H9 (cell line): ENCODE results near the gene CDX2. TPM values are rescaled to one million over a fixed set of nuclear protein-coding genes. Genes with fewer than 3 reads are reported as not detected.
"Not testable (repeated sequence)": the region's sequence is repeated elsewhere in the genome, so short reads cannot be mapped to it uniquely, and the experiment has no call there.

Experiments
- DNase-seq: peaks from one replicate; pipeline ENCODE4 v3.0.0-alpha.2; 2017
- H2AFZ ChIP-seq: one replicate; pipeline ENCODE4 v1.6.1; 2013; ENCODE audit warnings: mild to moderate bottlenecking, low read length, control low read depth, moderate library complexity
- H2AK5ac ChIP-seq: 2 replicates; pipeline ENCODE4 v1.6.1; 2013; ENCODE audit warnings: low read length, control low read depth, mixed read lengths; ENCODE audit not compliant: insufficient read length
- H2BK120ac ChIP-seq: one replicate; pipeline ENCODE4 v1.6.1; 2013; ENCODE audit warnings: low read depth, mild to moderate bottlenecking, low read length, control low read depth, inconsistent platforms; ENCODE audit not compliant: poor library complexity, severe bottlenecking
- H2BK12ac ChIP-seq: 2 replicates; pipeline ENCODE4 v1.6.1; 2013; ENCODE audit warnings: low read length, control low read depth, mixed read lengths, low read depth; ENCODE audit not compliant: insufficient read length
- H2BK15ac ChIP-seq: 2 replicates; pipeline ENCODE4 v1.6.1; 2013; ENCODE audit warnings: low read depth, low read length, control low read depth
- H2BK20ac ChIP-seq: one replicate; pipeline ENCODE4 v1.6.1; 2013; ENCODE audit warnings: low read depth, mild to moderate bottlenecking, low read length, control low read depth, inconsistent platforms; ENCODE audit not compliant: poor library complexity, severe bottlenecking
- H2BK5ac ChIP-seq: 2 replicates; pipeline ENCODE4 v1.6.1; 2013; ENCODE audit warnings: low read length, control low read depth, mixed read lengths; ENCODE audit not compliant: insufficient read length
- H3K14ac ChIP-seq: 2 replicates; pipeline ENCODE4 v1.6.1; 2013; ENCODE audit warnings: low read length, control low read depth; ENCODE audit not compliant: insufficient read depth
- H3K18ac ChIP-seq: 2 replicates; pipeline ENCODE4 v1.6.1; 2013; ENCODE audit warnings: low read depth, mild to moderate bottlenecking, mixed read lengths, low read length, control low read depth; ENCODE audit not compliant: insufficient read length
- H3K23ac ChIP-seq: 2 replicates; pipeline ENCODE4 v1.6.1; 2013; ENCODE audit warnings: low read length, control low read depth, mixed read lengths, low read depth; ENCODE audit not compliant: insufficient read length
- H3K23me2 ChIP-seq: 2 replicates; pipeline ENCODE4 v1.6.1; 2013; ENCODE audit warnings: low read depth, mild to moderate bottlenecking, mixed read lengths, low read length, control low read depth; ENCODE audit not compliant: insufficient read length, poor library complexity, severe bottlenecking
- H3K27ac ChIP-seq: 2 replicates; pipeline ENCODE4 v1.5.1; 2013; ENCODE audit warnings: low read length, control low read depth, mixed read lengths, low read depth; ENCODE audit not compliant: insufficient read length
- H3K27me3 ChIP-seq: 2 replicates; pipeline ENCODE4 v1.6.1; 2013; ENCODE audit warnings: low read length, control low read depth, inconsistent platforms; ENCODE audit not compliant: insufficient read depth
- H3K4ac ChIP-seq: 2 replicates; pipeline ENCODE4 v1.6.1; 2013; ENCODE audit warnings: low read depth, mild to moderate bottlenecking, control low read depth, inconsistent platforms, low read length, moderate library complexity
- H3K4me1 ChIP-seq: 2 replicates; pipeline ENCODE4 v1.6.1; 2013; ENCODE audit warnings: low read length, control low read depth, inconsistent platforms; ENCODE audit not compliant: insufficient read depth
- H3K4me2 ChIP-seq: 2 replicates; pipeline ENCODE4 v1.6.1; 2013; ENCODE audit warnings: low read length, control low read depth, mixed read lengths; ENCODE audit not compliant: insufficient read length, insufficient read depth
- H3K56ac ChIP-seq: 2 replicates; pipeline ENCODE4 v1.6.1; 2013; ENCODE audit warnings: low read depth, mild to moderate bottlenecking, mixed read lengths, low read length, control low read depth; ENCODE audit not compliant: insufficient read length
- H3K79me1 ChIP-seq: 2 replicates; pipeline ENCODE4 v1.6.1; 2013; ENCODE audit warnings: low read depth, mild to moderate bottlenecking, moderate library complexity, low read length, control low read depth, inconsistent platforms; ENCODE audit not compliant: insufficient read depth, poor library complexity, severe bottlenecking
- H3K79me2 ChIP-seq: 2 replicates; pipeline ENCODE4 v1.6.1; 2013; ENCODE audit warnings: low read length, control low read depth, inconsistent platforms; ENCODE audit not compliant: insufficient read depth
- H3K9ac ChIP-seq: 2 replicates; pipeline ENCODE4 v1.6.1; 2013; ENCODE audit warnings: low read length, control low read depth, mixed read lengths; ENCODE audit not compliant: insufficient read length; ENCODE audit errors: extremely low read depth
- H3K9me3 ChIP-seq: one replicate; pipeline ENCODE4 v1.6.1; 2013; ENCODE audit warnings: low read depth, low read length, inconsistent platforms; ENCODE audit not compliant: control insufficient read depth
- H3T11ph ChIP-seq: one replicate; pipeline ENCODE4 v1.6.1; 2013; ENCODE audit warnings: mild to moderate bottlenecking, low read length, control low read depth, inconsistent platforms
- H4K20me1 ChIP-seq: one replicate; pipeline ENCODE4 v1.6.1; 2013; ENCODE audit not compliant: control insufficient read depth, insufficient read length, insufficient read depth
- H4K5ac ChIP-seq: 2 replicates; pipeline ENCODE4 v1.6.1; 2013; ENCODE audit warnings: low read depth, mild to moderate bottlenecking, mixed read lengths, low read length, control low read depth; ENCODE audit not compliant: insufficient read length
- H4K8ac ChIP-seq: replicated peaks from 2 replicates; pipeline ENCODE4 v1.6.1; 2013; ENCODE audit warnings: low read length, control low read depth, mixed read lengths, low read depth; ENCODE audit not compliant: insufficient read length
- H4K91ac ChIP-seq: 2 replicates; pipeline ENCODE4 v1.6.1; 2013; ENCODE audit warnings: low read depth, mild to moderate bottlenecking, moderate library complexity, mixed read lengths, low read length, control low read depth; ENCODE audit not compliant: insufficient read length
- H3K27ac Mint-ChIP-seq, 3 experiments: 2 replicates in 2 of 3; 3 replicates in 1 of 3; pipeline ENCODE4 v1.8.0; 2020 to 2021; ENCODE audit warnings: mixed read lengths in 3 of 3, mild to moderate bottlenecking in 1 of 3, moderate library complexity in 1 of 3
- H3K27me3 Mint-ChIP-seq: 2 replicates; pipeline ENCODE4 v1.8.0; 2021; ENCODE audit warnings: low read depth, mild to moderate bottlenecking, moderate library complexity, mixed read lengths
- H3K36me3 Mint-ChIP-seq, 3 experiments: 2 replicates in 2 of 3; 3 replicates in 1 of 3; pipeline ENCODE4 v1.8.0; 2020 to 2021; ENCODE audit warnings: low read depth in 3 of 3, mixed read lengths in 3 of 3; ENCODE audit not compliant: insufficient read depth in 1 of 3
- H3K4me1 Mint-ChIP-seq, 2 experiments: 2 replicates each; pipeline ENCODE4 v1.8.0; 2020; ENCODE audit warnings: mixed read lengths in 2 of 2
- H3K4me3 Mint-ChIP-seq, 2 experiments: 2 replicates in 1 of 2; 3 replicates in 1 of 2; pipeline ENCODE4 v1.8.0; 2020 to 2021; ENCODE audit warnings: mild to moderate bottlenecking in 2 of 2, mixed read lengths in 2 of 2, moderate library complexity in 1 of 2
- H3K9me3 Mint-ChIP-seq, 2 experiments: 2 replicates in 1 of 2; 3 replicates in 1 of 2; pipeline ENCODE4 v1.8.0; 2020; ENCODE audit warnings: mild to moderate bottlenecking in 2 of 2, mixed read lengths in 2 of 2, moderate library complexity in 1 of 2
- CTCF ChIP-seq: fragments of 200-600 bp; sonication (generic); conservative IDR thresholded peaks from 3 replicates; pipeline ENCODE4 v1.8.0; 2021; ENCODE audit warnings: antibody characterized with exemption, mild to moderate bottlenecking
- WGBS: extraction: QIAGEN DNeasy Blood & Tissue Kit; methylation state at CpG from one replicate; pipeline ENCODE4 v1.1.7; 2013; ENCODE audit warnings: missing lambda C conversion rate, low lambda C conversion rate, mixed read lengths; ENCODE audit not compliant: insufficient read length; ENCODE audit errors: extremely low coverage; 5-methylcytosine and 5-hydroxymethylcytosine counted together
- total RNA-seq: library from RNA; stranded (reverse); gene quantifications from 2 replicates; pipeline ENCODE4 v1.2.1, GENCODE V29; 2021

The CDX2 gene
- total RNA-seq, 1 experiment from 2014 or later = not detected

- Histone ChIP-seq H3K4me1 (peaks cover 5% of the 10 kb centered on the region; the same call in 1 of the 2 replicates), H2AFZ (no peak overlapping the region)
Observed at GRCh38 chr13:27964741-27965323, 4.3 kb downstream of the CDX2 start.

GRCh38 chr13:27964206-27964605 is 4.9 kb downstream of the CDX2 start:
- not testable (repeated sequence) for H4K20me1 ChIP-seq, H3K4me1 ChIP-seq

More at GRCh38 chr13:27964741-27965323, 4.3 kb downstream of the CDX2 start:
- Histone ChIP-seq H2AK5ac (no peak overlapping the region), H3K56ac (no peak overlapping the region), H3K23me2 (no peaks in the 10 kb centered on the region), H2BK120ac (no peak overlapping the region), H3K79me2 (no peaks in the 10 kb centered on the region), H3K79me1 (no peaks in the 10 kb centered on the region), H3K9ac (no peak overlapping the region), H3K23ac (no peak overlapping the region), H3K4ac (no peak overlapping the region), H3K27me3 (peaks cover 93% of the 10 kb centered on the region), H4K5ac (no peak overlapping the region), H3K4me2 (no peak overlapping the region), H3K27ac (no peak overlapping the region), H4K8ac (no peak overlapping the region), H4K20me1 (peaks cover 4% of the 10 kb centered on the region), H2BK15ac (no peak overlapping the region), H3K14ac (no peak overlapping the region), H3K9me3 (no peaks in the 10 kb centered on the region), H4K91ac (no peak overlapping the region), H2BK20ac (no peak overlapping the region), H3K18ac (no peak overlapping the region), H2BK12ac (no peak overlapping the region), H2BK5ac (no peak overlapping the region), H3T11ph (no peak overlapping the region)
- Mint-ChIP-seq H3K9me3 (peaks cover 2 to 18% of the 10 kb centered on the region in 2 experiments), H3K4me3 (no peak overlapping the region), H3K4me1 (peaks cover 33 to 52% of the 10 kb centered on the region in 2 experiments), H3K27me3 (peaks cover 100% of the 10 kb centered on the region), H3K27ac (no peak overlapping the region), H3K36me3 (no peaks in the 10 kb centered on the region)
- no peak for TF ChIP-seq CTCF
- no peak for DNase-seq
- no CpG with 5 or more reads among the region's 15 CpGs for WGBS

More at GRCh38 chr13:27964206-27964605, 4.9 kb downstream of the CDX2 start:
- not testable (repeated sequence) for H3K56ac ChIP-seq, H3K14ac ChIP-seq, H3K27ac Mint-ChIP-seq, H3K79me1 ChIP-seq, H2BK20ac ChIP-seq, H3K79me2 ChIP-seq, H2BK5ac ChIP-seq, H3K18ac ChIP-seq, H2BK15ac ChIP-seq, H3K23ac ChIP-seq, H2AK5ac ChIP-seq, H3K9me3 ChIP-seq, H3T11ph ChIP-seq, DNase-seq, H3K36me3 Mint-ChIP-seq, H3K23me2 ChIP-seq, H3K4me2 ChIP-seq, H3K9ac ChIP-seq, H4K8ac ChIP-seq, H4K5ac ChIP-seq, H2BK12ac ChIP-seq, H2BK120ac ChIP-seq, H3K27ac ChIP-seq, H3K4ac ChIP-seq, H4K91ac ChIP-seq, H2AFZ ChIP-seq
- H3K27me3 ChIP-seq = peaks cover 93% of the 10 kb centered on the region
- Mint-ChIP-seq H3K9me3 (peaks cover 2 to 21% of the 10 kb centered on the region in 2 experiments), H3K4me1 (peaks cover 27 to 47% of the 10 kb centered on the region in 2 experiments), H3K27me3 (peaks cover 100% of the 10 kb centered on the region), H3K4me3 (0 out of 5 replicates have a peak overlapping the region, but pooled peaks of 1 of the 2 experiments have one; percentile 12)
- no CpG with 5 or more reads among the region's 13 CpGs for WGBS
